ENCODE data around the gene GASK1A. TPM values are rescaled to one million over a fixed set of nuclear protein-coding genes. Genes with fewer than 3 reads are reported as not detected.
A peak's percentile ranks its signal among the peaks of the same experiment; 100 is the strongest.

The GASK1A gene
- polyA plus RNA-seq, 1 donor, result 4.4 TPM

DNA sequence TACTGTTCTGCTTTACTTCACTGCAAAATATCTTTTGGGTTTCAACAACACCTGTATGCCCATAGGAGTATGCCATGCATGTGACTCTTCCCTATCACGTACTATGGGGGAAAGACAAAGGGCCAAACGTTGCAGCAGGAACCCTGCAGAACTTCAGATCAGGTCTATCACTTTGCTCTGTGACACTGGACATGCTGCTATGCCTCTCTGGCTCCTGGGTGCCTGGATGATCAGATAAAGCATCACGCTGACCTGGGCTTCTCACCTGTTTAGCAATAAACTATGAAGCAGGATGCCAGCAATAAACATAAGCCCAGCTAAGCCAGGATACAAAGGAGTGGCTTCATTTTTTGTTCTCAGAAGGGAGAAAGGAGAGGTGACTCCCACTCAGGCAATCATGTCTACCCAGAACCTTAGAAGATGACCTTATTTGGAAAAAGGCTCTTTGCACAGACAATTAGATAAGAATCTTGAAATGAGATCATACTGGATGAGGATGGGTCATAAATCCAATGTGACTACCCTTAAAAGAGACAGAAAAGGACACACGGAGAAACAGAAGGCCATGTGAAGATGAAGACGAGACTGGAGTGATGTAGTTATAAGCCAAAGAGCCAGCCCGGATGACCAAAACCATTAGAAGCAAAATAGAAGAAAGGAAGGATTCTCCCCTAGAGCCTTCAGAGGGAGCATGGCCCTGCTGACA, 107.5 kb downstream of the GASK1A start:
- no peak for DNase-seq (ENCODE audit: low read depth)

DNA sequence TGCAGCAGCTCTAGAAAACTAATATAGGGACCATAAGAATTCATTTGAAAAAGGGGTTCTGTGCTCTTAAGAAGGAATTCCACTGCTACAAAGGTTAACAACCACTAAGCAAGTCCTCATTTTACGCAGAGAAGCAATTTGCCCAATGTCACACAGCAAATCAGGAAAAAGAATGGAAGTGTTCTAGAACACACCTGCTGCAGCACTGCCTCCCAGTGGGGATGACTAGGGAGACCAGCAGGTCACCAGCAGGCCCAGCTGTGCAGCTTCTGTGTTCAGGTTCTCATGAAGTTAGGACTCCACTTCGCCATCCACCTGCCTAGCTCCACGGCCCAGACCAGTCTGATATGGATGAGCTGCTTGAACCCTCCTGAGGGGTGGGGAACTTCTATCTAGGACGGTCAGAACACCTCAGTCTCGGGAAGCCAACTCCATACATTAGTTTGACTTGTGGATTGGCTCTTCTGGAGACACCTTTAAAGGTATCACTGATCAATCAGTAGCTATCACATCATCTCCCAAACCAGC, 108.2 kb downstream of the GASK1A start:
- no peak for DNase-seq (ENCODE audit: low read depth)

DNA sequence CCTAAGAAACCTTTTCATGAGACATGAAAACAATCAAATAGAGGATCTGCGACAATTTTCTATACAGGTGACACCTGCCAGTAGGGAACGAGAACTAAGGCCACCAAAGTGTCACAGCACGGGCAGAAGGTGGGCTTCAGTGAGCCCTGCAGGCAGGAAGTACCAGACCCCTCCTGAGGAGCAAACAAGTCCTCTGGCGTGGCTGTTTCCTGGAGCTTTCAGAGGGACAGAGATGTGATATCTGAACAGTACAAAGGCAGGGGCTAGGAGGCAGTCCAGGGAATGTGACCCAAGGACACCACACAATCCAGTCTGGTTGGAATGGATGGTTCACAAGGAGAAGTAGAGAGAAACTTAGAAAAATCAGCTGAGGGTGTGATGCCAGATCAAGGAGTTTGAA, 110.0 kb downstream of the GASK1A start:
- no peak for DNase-seq (ENCODE audit: low read depth)

DNA sequence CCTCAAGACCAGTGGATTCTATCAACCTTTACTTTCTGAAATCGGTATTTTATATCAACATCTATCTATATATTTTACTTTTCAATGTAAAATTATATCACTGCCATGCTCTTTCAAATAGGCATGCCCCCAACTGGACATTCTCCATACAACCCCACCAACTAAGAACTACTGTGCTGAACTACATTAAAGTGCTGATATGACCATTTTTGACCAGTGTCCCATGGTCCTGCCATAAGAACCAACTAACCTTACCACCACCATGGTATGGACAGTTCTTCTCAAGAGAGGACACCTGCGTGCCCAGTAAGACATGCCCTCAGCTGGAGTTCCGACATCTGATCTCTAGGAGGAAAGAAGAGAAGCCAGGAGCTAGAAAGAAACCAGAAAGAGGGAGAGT, 111.1 kb downstream of the GASK1A start:
- DNase-seq (ENCODE audit: low read depth), result no peak

DNA sequence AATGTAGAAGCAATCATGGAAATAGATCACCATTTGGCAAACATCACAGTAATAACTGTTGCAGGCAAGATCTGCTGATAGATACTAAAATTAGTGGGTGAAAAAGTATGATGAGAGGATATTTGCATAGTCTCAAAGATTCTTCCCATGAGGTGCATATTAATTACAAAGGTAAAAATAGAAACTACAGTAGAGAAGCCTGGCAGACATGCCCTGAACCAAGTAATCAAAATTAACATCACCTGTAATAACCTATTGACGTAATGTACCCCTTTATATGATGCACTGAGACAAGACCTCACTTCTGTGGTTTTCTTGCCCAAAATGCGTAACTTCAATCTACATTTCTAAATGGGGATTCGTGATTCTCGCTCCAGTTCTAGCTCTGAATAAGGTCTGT, 112.4 kb downstream of the GASK1A start:
- no peak for DNase-seq (ENCODE audit: low read depth)

DNA sequence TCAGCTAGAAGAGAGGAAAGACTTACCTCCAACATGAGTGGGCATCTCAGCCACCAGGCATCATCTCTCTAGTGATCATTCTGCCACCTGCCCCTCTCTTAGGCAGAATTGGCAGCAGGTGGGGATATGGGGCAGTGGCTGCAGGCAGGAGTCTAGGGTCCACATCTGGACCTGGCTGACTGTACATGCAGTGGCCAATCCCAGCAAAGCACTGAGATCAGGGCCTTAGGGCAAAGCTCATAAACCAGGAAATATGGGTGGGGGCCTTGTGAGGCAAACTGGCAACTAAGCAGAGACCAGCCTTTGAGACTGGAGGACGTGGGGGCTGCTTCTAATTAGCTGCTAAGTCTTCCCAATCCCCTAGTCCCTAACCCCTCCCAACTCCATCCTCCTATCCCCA, 113.9 kb downstream of the GASK1A start:
- DNase-seq (ENCODE audit: low read depth), result no peak

DNA sequence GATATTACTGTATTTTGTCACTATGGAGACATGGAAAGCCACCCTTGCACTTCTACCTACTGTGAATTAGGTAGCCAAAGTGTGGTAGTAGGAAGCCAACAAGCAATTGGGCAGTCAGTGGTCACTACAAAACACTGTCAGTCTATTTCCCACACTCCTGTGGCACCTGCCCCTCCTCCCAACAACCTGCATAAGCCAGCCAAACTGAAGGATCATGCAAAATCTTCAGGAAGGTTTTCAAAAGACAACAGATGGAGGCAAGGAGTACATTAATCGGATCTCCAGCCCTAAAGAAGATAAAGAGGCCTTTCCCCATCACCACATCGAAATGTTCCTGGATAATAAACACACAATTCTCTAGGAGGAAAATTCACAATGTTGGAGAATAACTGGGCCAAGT, 114.9 kb downstream of the GASK1A start:
- DNase-seq (ENCODE audit: low read depth), result no peak

DNA sequence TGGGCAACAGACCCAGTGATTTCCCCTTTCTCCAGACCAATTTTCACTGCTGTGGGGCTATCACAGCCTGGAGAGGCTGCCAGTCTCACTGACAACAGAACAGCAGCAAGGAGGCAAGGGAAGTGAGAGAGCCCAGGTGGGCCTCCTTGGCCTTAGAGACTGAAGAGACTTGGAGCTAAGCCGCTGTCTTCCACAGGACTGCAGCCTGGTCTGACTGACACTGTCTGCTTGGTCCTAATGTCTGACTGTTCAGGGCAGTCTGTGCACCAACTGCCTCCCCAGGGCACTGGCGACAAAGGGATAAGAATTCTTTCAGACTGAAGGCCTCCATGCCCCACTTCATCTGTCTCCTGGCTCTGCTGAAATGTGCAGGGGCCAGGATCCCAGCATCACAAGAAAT, 115.3 kb downstream of the GASK1A start:
- no peak for DNase-seq (ENCODE audit: low read depth)

DNA sequence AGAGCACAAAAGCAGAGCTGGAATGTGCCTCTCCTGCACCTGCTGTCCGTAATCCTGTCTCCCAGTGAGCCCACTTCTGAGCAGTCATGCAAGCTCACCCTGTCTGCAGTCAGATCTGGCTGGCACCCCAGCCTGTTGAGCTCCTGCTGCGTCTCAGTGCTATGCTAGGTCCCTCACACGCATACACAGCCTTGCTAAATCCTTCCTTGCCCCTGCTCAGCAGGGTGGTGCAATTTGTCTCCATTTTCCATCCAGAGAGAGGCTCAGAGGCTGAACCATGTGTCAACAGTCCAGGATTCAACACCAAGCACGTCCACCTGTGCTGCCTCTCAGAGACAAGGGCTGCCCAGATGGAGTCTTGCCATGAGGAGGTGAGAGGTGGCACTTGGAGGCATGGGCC, 115.7 kb downstream of the GASK1A start:
- no peak for DNase-seq (ENCODE audit: low read depth)

DNA sequence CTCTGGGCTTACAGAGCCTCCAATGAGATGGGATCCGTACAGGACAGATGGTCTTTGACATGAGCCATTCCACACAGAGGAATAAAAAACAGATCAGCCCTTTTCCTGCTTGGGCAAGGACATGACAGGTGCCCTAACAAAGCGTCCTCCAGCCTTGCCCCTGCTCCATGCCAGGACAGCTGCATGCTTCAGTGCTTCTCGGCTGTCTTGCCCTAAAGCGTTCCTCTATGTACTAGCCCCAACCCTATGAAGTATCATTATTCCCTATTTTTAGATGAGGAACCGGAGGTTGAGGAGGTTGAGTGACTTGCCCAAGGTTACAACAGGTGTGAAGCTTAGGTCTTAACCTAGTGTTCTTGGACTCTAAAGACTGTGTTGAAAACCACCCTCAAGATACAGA, 116.3 kb downstream of the GASK1A start:
- DNase-seq (ENCODE audit: low read depth), result no peak

DNA sequence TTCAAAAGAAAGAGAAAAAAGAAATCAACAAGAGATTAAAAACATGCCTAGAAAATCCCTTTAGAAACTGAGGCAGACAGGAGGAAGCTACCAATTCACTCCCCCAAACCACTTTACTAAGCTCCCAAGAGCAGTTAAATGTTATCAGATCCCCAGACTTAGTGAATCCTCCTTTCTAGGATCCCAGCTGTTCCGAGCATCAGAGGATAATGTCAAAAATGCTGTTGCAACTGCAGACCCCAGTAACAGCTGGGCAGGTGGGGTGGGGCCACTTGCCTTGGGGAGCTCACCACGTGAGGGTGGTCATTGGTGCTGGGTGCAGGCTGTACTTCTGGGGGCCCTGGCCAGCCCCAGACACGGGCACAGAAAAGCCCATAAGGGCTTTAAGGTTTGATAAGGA, 117.7 kb downstream of the GASK1A start:
- no peak for DNase-seq (ENCODE audit: low read depth)

DNA sequence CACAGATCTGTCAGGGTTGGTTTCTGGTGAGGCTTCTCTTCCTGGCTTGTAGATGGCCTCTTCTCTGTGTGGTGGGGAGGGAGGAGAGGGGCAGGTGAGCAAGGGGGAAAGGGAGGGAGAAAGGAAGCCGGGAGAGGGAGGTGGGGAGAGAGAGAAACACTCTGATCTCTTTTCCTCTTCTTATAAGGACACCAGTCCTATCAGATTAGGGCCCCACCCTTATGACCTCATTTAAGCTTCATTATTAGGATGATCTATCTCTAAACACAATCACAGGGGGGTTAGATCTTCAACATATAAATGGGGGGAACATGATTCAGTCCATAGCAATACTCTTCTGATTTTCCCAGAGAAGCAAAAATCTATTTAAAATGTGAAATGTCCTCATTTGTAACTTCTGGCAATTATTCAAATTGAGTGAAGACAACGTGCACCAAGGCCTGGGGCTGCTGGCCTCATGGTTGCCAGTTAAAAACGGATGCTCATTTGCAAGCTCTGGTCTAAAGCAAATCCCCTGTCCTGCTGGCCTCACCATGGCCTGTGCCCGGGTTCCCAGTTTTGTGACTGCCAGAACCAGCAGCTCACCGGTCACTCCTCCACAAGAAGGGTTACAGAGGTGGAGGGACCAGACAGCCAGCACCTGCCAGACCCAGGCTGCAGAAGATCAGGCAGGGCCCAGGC, 118.4 kb downstream of the GASK1A start:
- no peak for DNase-seq (ENCODE audit: low read depth)

DNA sequence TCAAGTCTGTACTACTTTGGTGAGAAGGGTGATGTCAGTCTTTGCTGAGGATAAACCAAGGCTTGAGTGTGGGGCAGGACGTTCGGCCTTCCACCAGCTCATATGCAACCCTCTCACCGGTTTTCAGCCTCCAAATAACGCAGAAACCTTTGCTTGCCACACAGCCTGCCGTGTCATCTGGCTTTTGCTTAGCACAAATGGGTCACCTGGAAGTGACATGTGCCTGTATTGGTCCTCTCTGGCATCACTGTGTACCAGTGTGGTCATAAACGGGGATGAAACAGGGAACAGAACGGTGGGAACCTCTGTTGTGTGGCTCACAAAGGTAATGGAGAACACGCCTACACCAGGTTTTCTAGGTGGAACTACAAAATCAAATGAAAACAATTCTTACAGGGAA, 119.7 kb downstream of the GASK1A start:
- DNase-seq (ENCODE audit: low read depth), result no peak

DNA sequence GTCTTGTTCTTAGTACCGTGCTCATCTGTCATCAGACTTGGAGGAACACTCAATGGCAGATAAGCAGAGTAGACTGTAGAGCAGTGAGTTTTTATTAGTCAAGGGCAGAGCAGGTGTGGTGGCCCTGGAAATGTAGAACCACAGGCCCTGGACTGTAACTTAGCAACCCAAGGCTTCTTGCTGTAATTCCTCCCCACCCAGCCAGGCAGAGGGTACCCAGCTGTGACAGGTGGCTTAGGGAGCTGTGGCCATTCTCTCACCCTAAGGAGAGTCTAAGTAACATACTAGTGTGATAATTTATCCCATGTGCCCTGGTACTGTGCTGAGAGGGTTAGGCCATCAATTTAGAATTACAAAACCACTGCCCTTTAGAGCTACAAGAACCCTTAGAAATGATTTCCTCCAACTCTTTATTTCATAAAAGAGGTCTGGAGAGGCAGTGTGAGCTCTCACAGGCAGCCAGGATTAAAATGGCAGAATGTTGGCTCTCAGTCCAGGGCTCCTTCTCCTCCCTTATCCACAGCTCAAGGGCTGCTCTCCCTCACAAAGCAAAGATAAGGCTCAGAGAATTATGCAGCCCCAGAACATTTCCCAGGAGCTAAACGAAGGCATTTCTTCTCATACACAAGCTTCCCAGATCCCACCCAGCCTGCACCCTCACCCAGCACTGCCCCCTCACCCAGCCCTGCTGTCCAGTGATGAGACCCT, 123.8 kb downstream of the GASK1A start:
- DNase-seq (ENCODE audit: low read depth), result no peak

DNA sequence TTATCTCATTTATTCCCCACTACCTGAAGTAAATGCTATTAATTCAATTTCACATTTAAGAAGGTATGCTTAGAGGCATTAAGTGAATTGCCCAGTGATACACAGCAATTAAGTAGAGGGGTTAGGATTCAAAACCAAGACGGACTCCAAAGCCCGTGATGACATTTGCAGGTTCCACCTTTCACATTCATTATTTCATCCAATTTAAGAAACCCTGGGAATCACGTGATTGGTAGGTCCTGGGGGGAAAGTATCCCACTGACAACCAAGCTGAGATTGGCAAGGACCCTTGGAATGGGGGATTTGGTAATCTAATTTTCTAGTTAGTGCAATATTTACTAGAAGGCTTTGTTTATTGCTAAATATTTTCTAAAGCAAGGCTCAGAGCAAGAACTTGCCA, 124.9 kb downstream of the GASK1A start:
- DNase-seq (ENCODE audit: low read depth), result no peak

DNA sequence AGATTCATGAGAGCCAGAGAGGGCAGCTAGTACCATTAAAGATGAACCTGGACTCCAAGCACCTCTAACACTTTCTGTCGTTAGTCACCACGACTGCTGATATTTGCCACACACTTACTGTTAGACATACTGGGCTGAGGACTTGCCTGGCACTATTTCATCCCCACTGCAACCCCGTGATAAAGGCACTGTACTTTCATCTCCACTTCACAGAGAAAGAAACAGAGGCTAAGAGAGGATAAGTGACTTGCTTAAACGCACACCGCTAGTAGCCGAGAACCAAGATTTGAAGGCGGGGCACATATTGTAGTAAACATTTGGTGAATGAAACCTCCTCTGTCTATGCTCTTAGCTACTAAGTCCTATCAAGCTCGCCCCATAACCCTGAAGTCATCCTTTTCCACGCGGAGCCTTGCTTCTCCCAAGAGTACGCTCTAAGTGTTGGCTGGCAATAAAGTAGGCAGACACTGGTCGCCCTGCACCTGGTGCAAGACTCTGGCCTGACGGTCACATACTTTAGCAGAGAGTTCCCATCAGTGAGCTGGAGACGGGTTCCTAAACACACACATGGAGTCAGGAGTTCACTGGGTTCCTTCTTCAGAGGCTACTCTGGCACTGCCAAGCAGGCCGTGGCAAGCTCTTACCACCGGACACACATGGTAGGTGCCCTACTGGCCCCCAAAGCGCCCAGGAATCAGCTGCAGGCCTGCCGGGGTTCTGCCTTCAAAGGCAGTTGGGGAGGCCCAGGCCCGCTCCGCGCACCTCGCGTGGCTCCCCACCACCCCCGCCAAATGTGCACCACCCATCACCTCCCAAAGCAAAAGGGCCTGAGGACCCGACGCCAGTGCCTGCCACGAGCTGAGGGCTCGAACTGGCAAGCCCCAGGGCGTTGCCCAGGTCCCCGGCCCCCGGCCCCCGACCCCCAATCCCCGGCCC, 125.8 kb downstream of the GASK1A start:
- no peak for DNase-seq (ENCODE audit: low read depth)

DNA sequence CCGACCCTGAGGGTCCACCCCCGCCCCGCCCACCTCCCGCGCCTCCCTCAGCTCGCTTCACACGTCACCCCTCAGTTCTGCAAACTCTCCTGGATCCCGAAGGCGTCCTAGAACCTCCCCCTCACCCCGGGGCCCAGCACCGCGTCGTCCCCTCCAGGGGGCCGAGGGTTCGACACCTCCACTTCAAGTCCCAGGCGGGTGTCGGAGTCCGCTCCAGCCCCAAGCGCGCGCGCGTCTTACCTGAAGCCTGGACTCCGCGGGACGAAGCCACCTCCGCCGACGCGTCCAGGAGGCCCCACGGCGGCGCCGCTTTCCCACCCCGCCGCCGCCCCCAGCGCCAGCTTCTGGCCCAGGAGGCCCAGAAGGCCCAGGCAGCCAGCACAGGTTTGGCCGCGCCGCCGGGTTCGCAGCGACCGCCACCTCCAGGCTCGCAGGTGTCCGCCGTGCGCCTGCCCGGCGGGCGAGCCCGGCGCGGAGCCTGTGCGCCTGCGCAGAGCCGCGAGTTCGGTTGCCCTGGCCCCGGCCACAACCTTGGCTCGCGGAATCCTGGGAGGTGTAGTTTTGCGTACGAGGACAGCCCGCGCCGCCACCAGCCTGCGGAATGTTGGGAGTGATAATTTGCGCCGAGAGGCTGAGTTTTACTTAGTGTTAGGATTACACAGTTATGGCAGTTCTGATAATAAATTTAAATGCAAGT, 126.6 kb downstream of the GASK1A start, which contains the start of gene POMGNT2:
TSS of gene POMGNT2 (minus strand) at position 484 of the 697 bp plus-strand sequence. CDS start 24,648 bp downstream, outside the sequence.
- DNase-seq (ENCODE audit: low read depth), result peak; percentile 71

DNA sequence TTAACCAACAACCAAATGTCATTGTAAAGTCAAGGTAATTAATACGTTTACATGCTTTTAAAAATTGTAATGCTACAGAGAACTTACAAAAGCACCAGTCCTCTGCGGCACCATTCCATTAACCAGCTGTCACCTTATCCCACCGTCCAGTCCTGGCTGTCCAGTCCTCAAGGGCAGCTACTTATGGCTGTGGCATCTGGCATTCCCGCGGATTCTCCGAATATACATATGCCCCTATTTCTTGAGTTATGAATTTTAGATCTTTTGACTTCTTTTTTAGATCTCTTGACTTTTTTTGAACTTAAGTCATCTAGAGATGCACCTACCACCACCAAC, 127.2 kb downstream of the GASK1A start:
- no peak for DNase-seq (ENCODE audit: low read depth)
